ENCODE data around the gene CERS1.

DNA sequence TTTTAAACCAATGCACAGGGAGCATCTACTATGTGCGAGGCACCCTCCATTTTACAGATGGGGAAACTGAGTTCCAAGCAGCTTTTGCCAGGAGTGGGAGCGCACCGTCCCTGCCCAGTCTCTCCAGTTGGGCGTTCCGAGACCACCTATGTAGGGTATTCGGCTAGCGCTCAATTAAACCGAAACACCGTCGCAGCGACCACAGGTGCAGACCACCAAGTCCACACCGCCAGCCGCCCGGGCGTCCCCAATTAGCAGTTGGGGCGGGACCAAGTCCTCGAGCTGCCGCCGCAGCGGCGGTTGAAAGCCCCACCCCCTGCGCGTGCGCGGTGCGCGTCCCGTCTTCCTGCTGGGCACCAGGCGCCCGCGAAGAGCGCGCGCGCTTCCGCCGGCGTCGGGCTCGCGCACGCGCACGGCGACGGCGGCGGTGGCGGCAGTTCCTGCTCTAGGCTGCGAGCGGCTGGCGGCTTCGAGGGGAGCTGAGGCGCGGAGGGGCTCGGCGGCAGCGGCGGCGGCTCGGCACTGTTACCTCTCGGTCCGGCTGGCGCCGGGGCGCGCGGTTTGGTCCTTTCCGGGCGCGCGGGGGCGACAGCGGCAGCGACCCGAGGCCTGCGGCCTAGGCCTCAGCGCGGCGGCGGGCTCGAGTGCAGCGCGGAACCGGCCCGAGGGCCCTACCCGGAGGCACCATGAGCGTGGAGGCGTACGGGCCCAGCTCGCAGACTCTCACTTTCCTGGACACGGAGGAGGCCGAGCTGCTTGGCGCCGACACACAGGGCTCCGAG is 64.2 kb downstream of the CERS1 start, which contains the start of gene UPF1:
- TF ChIP-seq, protein P1, sequence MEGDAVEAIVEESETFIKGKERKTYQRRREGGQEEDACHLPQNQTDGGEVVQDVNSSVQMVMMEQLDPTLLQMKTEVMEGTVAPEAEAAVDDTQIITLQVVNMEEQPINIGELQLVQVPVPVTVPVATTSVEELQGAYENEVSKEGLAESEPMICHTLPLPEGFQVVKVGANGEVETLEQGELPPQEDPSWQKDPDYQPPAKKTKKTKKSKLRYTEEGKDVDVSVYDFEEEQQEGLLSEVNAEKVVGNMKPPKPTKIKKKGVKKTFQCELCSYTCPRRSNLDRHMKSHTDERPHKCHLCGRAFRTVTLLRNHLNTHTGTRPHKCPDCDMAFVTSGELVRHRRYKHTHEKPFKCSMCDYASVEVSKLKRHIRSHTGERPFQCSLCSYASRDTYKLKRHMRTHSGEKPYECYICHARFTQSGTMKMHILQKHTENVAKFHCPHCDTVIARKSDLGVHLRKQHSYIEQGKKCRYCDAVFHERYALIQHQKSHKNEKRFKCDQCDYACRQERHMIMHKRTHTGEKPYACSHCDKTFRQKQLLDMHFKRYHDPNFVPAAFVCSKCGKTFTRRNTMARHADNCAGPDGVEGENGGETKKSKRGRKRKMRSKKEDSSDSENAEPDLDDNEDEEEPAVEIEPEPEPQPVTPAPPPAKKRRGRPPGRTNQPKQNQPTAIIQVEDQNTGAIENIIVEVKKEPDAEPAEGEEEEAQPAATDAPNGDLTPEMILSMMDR (conservative IDR thresholded peaks at IDR 0.05; ENCODE audit: low read depth, low read length) = no peak
- no peak for TF ChIP-seq EZH2 (IDR thresholded peaks at IDR 0.05; ENCODE audit: borderline replicate concordance, low read depth, low read length, poor library complexity, severe bottlenecking)
